HEK293 (cell line): ENCODE measurements around the gene PHACTR1.

ENCODE experiments used
- CTCF ChIA-PET: fragments of 350-600 bp; formaldehyde crosslinking; extraction: SDS; loops from one replicate; lab custom pipeline; 2021; ENCODE audit warnings: antibody characterized with exemption; lab: Yijun Ruan, JAX
- POLR2A ChIA-PET: fragments of 300-600 bp; formaldehyde crosslinking; extraction: SDS; loops from one replicate; lab custom pipeline; 2020; ENCODE audit warnings: antibody characterized with exemption, inconsistent platforms; lab: Yijun Ruan, JAX
- H3K27ac ChIP-seq: fragments of 200-500 bp; sonication (Bioruptor generic); 2 replicates; pipeline ENCODE4 v1.5.1; 2014; ENCODE audit warnings: low read depth, low read length, control low read depth, inconsistent platforms; ENCODE audit errors: extremely low read depth
- H3K36me3 ChIP-seq, 2 experiments: fragments of 200-500 bp in 1 of 2; sonication (Bioruptor generic) in 1 of 2; 1 replicate in 1 of 2; 2 replicates in 1 of 2; pipeline ENCODE4 v1.5.1; 2014 to 2017; ENCODE audit warnings: inconsistent platforms in 2 of 2, low read length in 2 of 2; ENCODE audit not compliant: control insufficient read depth in 2 of 2, insufficient read depth in 1 of 2
- H3K4me1 ChIP-seq: fragments of 200-500 bp; sonication (Bioruptor generic); 2 replicates; pipeline ENCODE4 v1.5.1; 2014; ENCODE audit warnings: mild to moderate bottlenecking, low read length, inconsistent platforms; ENCODE audit not compliant: control insufficient read depth, insufficient read depth
- H3K4me3 ChIP-seq: 2 replicates; pipeline ENCODE4 v1.5.1; 2011; ENCODE audit warnings: low read depth, mild to moderate bottlenecking, control low read depth, low read length, moderate library complexity
- H3K9me3 ChIP-seq: fragments of 200-500 bp; sonication (Bioruptor generic); 2 replicates; pipeline ENCODE4 v1.5.1; 2014; ENCODE audit warnings: low read depth, low read length, inconsistent platforms; ENCODE audit not compliant: control insufficient read depth, insufficient read depth
- KLF1 ChIP-seq: fragments of 450-650 bp; formaldehyde crosslinking; IDR thresholded peaks from 2 replicates; pipeline ENCODE4 v1.5.1; 2016; ENCODE audit warnings: missing biosample characterization, missing genetic modification characterization
- KLF16 ChIP-seq: fragments of 450-650 bp; formaldehyde crosslinking; IDR thresholded peaks from 2 replicates; pipeline ENCODE4 v1.5.1; 2017; ENCODE audit warnings: missing biosample characterization, missing genetic modification characterization
- MEIS1 ChIP-seq: sonication (generic); formaldehyde crosslinking; IDR thresholded peaks from 2 replicates; pipeline ENCODE4 v1.8.1; 2022; ENCODE audit warnings: missing genetic modification reagents, mild to moderate bottlenecking, borderline replicate concordance
- PRDM4 ChIP-seq: fragments of 450-650 bp; formaldehyde crosslinking; IDR thresholded peaks from 2 replicates; pipeline ENCODE4 v1.5.1; 2017; ENCODE audit warnings: missing biosample characterization, missing genetic modification characterization
- SP2 ChIP-seq: fragments of 450-650 bp; formaldehyde crosslinking; IDR thresholded peaks from 2 replicates; pipeline ENCODE4 v1.5.1; 2016; ENCODE audit warnings: missing biosample characterization, missing genetic modification characterization
- TRIM28 ChIP-seq: IDR thresholded peaks from 2 replicates; pipeline ENCODE4 v1.6.1; 2011; ENCODE audit warnings: low read length, control low read depth, borderline replicate concordance
- YY1 ChIP-seq: fragments of 450-650 bp; formaldehyde crosslinking; IDR thresholded peaks from 2 replicates; pipeline ENCODE4 v1.5.1; 2018; ENCODE audit warnings: missing biosample characterization, missing genetic modification characterization
- ZBTB11 ChIP-seq: fragments of 450-650 bp; formaldehyde crosslinking; conservative IDR thresholded peaks from 2 replicates; pipeline ENCODE4 v1.5.1; 2016; ENCODE audit warnings: low read depth, missing biosample characterization, missing genetic modification characterization
- ZNF112 ChIP-seq: fragments of 450-650 bp; formaldehyde crosslinking; IDR thresholded peaks from 2 replicates; pipeline ENCODE4 v1.5.0; 2017; ENCODE audit warnings: missing biosample characterization, missing genetic modification characterization
- ZNF121 ChIP-seq: fragments of 450-650 bp; formaldehyde crosslinking; IDR thresholded peaks from 2 replicates; pipeline ENCODE4 v1.5.1; 2016; ENCODE audit warnings: missing biosample characterization, missing genetic modification characterization
- ZNF223 ChIP-seq: fragments of 450-650 bp; formaldehyde crosslinking; IDR thresholded peaks from 2 replicates; pipeline ENCODE4 v1.5.1; 2016; ENCODE audit warnings: missing biosample characterization, missing genetic modification characterization
- ZNF274 ChIP-seq, 2 experiments: fragments of 200-500 bp in 1 of 2; fragments of 450-650 bp in 1 of 2; sonication (Bioruptor generic) in 1 of 2; formaldehyde crosslinking in 1 of 2; IDR thresholded peaks; 2 replicates each; pipeline versions ENCODE4 v1.5.1 to v1.6.1; 2014 to 2016; ENCODE audit warnings: borderline replicate concordance in 1 of 2, inconsistent platforms in 1 of 2, low read length in 1 of 2, missing biosample characterization in 1 of 2, missing genetic modification characterization in 1 of 2
- ZNF37A ChIP-seq: fragments of 450-650 bp; IDR thresholded peaks from 2 replicates; pipeline ENCODE4 v1.5.1; 2018; ENCODE audit warnings: missing biosample characterization, missing genetic modification characterization
- ZNF521 ChIP-seq: fragments of 450-650 bp; formaldehyde crosslinking; IDR thresholded peaks from 2 replicates; pipeline ENCODE4 v1.5.1; 2017; ENCODE audit warnings: missing biosample characterization, mild to moderate bottlenecking, missing genetic modification characterization
- ZNF677 ChIP-seq: fragments of 450-650 bp; IDR thresholded peaks from 2 replicates; pipeline ENCODE4 v1.5.0; 2018; ENCODE audit warnings: missing biosample characterization, mild to moderate bottlenecking, missing genetic modification characterization, moderate library complexity
- ZNF707 ChIP-seq: fragments of 450-650 bp; formaldehyde crosslinking; IDR thresholded peaks from 2 replicates; pipeline ENCODE4 v1.5.1; 2016; ENCODE audit warnings: missing biosample characterization, missing genetic modification characterization
- ZNF792 ChIP-seq: fragments of 450-650 bp; formaldehyde crosslinking; IDR thresholded peaks from 2 replicates; pipeline ENCODE4 v1.5.1; 2016; ENCODE audit warnings: missing biosample characterization, missing genetic modification characterization
- TF ChIP-seq, protein P1 (sequence below): fragments of 450-650 bp; IDR thresholded peaks from 2 replicates; pipeline ENCODE4 v1.5.1; 2018; ENCODE audit warnings: missing biosample characterization, missing genetic modification characterization
- TF ChIP-seq, protein P2 (sequence below): fragments of 450-650 bp; formaldehyde crosslinking; IDR thresholded peaks from 2 replicates; pipeline ENCODE4 v1.5.1; 2017; ENCODE audit warnings: missing biosample characterization, mild to moderate bottlenecking, missing genetic modification characterization, moderate library complexity
- TF ChIP-seq, protein P3 (sequence below): fragments of 450-650 bp; formaldehyde crosslinking; IDR thresholded peaks from 2 replicates; pipeline ENCODE4 v1.5.1; 2016; ENCODE audit warnings: missing biosample characterization, missing genetic modification characterization

The PHACTR1 gene

GRCh38 chr6:12842114-12842513, 125.5 kb downstream of the PHACTR1 start:
- TF ChIP-seq TRIM28 (no peak), ZNF223 (tag by site-specific recombination) (no peak), YY1 (tag by site-specific recombination) (no peak)
- Histone ChIP-seq H3K4me3 (no peak overlapping the region), H3K27ac (no peak overlapping the region), H3K9me3 (peaks cover 2% of the 10 kb centered on the region; the same call in 1 of the 2 replicates), H3K36me3 (no peaks in the 10 kb centered on the region), H3K4me1 (no peaks in the 10 kb centered on the region)
- ChIA-PET CTCF (no interaction called here), POLR2A (no interaction called here)

GRCh38 chr6:12842658-12843057, 126.1 kb downstream of the PHACTR1 start:
- Histone ChIP-seq H3K4me1 (no peaks in the 10 kb centered on the region), H3K4me3 (no peak overlapping the region), H3K27ac (no peak overlapping the region)
- no peak for TF ChIP-seq ZNF707 (tag by site-specific recombination)
- no peak for TF ChIP-seq ZNF274 (IDR thresholded peaks at IDR 0.05; ENCODE audit: low read length)
- TF ChIP-seq ZNF274 (tag by site-specific recombination; IDR thresholded peaks at IDR 0.05; ENCODE audit: borderline replicate concordance): no peak
- TF ChIP-seq, protein P1, sequence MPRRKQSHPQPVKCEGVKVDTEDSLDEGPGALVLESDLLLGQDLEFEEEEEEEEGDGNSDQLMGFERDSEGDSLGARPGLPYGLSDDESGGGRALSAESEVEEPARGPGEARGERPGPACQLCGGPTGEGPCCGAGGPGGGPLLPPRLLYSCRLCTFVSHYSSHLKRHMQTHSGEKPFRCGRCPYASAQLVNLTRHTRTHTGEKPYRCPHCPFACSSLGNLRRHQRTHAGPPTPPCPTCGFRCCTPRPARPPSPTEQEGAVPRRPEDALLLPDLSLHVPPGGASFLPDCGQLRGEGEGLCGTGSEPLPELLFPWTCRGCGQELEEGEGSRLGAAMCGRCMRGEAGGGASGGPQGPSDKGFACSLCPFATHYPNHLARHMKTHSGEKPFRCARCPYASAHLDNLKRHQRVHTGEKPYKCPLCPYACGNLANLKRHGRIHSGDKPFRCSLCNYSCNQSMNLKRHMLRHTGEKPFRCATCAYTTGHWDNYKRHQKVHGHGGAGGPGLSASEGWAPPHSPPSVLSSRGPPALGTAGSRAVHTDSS (tag by site-specific recombination): no peak
- TF ChIP-seq ZNF792 (tag by site-specific recombination): no peak
- TF ChIP-seq, protein P2, sequence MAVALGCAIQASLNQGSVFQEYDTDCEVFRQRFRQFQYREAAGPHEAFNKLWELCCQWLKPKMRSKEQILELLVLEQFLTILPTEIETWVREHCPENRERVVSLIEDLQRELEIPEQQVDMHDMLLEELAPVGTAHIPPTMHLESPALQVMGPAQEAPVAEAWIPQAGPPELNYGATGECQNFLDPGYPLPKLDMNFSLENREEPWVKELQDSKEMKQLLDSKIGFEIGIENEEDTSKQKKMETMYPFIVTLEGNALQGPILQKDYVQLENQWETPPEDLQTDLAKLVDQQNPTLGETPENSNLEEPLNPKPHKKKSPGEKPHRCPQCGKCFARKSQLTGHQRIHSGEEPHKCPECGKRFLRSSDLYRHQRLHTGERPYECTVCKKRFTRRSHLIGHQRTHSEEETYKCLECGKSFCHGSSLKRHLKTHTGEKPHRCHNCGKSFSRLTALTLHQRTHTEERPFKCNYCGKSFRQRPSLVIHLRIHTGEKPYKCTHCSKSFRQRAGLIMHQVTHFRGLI (tag by site-specific recombination): no peak
- TF ChIP-seq ZBTB11 (tag by site-specific recombination): no peak
- TF ChIP-seq KLF1 (tag by site-specific recombination): no peak
- TF ChIP-seq, protein P3, sequence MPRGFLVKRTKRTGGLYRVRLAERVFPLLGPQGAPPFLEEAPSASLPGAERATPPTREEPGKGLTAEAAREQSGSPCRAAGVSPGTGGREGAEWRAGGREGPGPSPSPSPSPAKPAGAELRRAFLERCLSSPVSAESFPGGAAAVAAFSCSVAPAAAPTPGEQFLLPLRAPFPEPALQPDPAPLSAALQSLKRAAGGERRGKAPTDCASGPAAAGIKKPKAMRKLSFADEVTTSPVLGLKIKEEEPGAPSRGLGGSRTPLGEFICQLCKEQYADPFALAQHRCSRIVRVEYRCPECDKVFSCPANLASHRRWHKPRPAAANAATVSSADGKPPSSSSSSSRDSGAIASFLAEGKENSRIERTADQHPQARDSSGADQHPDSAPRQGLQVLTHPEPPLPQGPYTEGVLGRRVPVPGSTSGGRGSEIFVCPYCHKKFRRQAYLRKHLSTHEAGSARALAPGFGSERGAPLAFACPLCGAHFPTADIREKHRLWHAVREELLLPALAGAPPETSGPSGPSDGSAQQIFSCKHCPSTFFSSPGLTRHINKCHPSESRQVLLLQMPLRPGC (tag by site-specific recombination): no peak
- TF ChIP-seq ZNF112 (tag by site-specific recombination): no peak
- no peak for TF ChIP-seq MEIS1 (CRISPR knock-in tag)
- TF ChIP-seq ZNF521 (tag by site-specific recombination): no peak
- TF ChIP-seq ZNF677 (tag by site-specific recombination): no peak
- no peak for TF ChIP-seq PRDM4 (tag by site-specific recombination)
- TF ChIP-seq ZNF121 (tag by site-specific recombination): no peak
- no peak for TF ChIP-seq KLF16
- no peak for TF ChIP-seq ZNF37A (tag by site-specific recombination)
- no peak for TF ChIP-seq SP2
- TF ChIP-seq, all 188 proteins: peak for 0
- Histone ChIP-seq H3K9me3 (peaks cover 2% of the 10 kb centered on the region; the same call in 1 of the 2 replicates), H3K36me3 (no peaks in the 10 kb centered on the region)
- POLR2A ChIA-PET: no interaction called here
- CTCF ChIA-PET: interaction anchor here (0.7 to 1.7 kb wide), 4 partner anchors 10 to 929 kb away, joined by 3 to 6 read pairs (median 5); no protein-coding TSS in a partner anchor
